Hepatocyte (in vitro differentiated cells): ENCODE measurements around the gene ZNF532.

Experiments used
- EZH2 ChIP-seq: fragments of 200-600 bp; sonication (generic); IDR thresholded peaks from 2 replicates; pipeline ENCODE4 v1.6.1; 2016; ENCODE audit warnings: antibody characterized with exemption, mild to moderate bottlenecking, borderline replicate concordance
- EZH2phosphoT487 ChIP-seq: fragments of 200-600 bp; sonication (generic); IDR thresholded peaks from one replicate; pipeline ENCODE4 v1.6.1; 2018; ENCODE audit warnings: antibody characterized with exemption, mild to moderate bottlenecking, low read depth, moderate library complexity; ENCODE audit not compliant: unreplicated experiment, severe bottlenecking
- TF ChIP-seq, protein P1 (sequence below): fragments of 200-600 bp; sonication (generic); IDR thresholded peaks from 2 replicates; pipeline ENCODE4 v1.5.1; 2016; ENCODE audit warnings: antibody characterized with exemption, mild to moderate bottlenecking; ENCODE audit not compliant: poor library complexity

DNA sequence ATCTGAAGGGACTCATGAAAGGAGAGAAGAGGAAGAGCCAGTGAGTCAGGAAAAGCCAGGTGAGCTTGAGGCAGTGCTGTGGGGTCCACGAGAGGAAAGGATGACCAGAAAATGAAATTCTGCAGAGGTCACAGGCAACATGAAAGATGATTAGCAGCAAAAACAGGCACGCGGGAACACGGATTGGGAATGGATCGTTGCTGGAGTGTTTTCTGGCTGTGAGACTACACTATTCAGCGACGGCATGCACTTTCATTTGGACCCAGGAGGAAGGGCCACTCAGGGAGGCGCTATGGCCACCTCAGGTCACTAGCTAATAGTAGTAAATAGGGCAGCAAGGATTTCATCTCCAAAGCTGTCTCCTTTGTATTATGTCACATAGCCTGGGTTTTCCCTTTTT lies 44.8 kb downstream of the ZNF532 start:
- TF ChIP-seq, protein P1, sequence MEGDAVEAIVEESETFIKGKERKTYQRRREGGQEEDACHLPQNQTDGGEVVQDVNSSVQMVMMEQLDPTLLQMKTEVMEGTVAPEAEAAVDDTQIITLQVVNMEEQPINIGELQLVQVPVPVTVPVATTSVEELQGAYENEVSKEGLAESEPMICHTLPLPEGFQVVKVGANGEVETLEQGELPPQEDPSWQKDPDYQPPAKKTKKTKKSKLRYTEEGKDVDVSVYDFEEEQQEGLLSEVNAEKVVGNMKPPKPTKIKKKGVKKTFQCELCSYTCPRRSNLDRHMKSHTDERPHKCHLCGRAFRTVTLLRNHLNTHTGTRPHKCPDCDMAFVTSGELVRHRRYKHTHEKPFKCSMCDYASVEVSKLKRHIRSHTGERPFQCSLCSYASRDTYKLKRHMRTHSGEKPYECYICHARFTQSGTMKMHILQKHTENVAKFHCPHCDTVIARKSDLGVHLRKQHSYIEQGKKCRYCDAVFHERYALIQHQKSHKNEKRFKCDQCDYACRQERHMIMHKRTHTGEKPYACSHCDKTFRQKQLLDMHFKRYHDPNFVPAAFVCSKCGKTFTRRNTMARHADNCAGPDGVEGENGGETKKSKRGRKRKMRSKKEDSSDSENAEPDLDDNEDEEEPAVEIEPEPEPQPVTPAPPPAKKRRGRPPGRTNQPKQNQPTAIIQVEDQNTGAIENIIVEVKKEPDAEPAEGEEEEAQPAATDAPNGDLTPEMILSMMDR = no peak
- TF ChIP-seq EZH2 (no peak), EZH2phosphoT487 (no peak)
